HepG2 (cell line): Measurements from ENCODE around the gene DDOST. TPM values are rescaled to one million over a fixed set of nuclear protein-coding genes. Genes with fewer than 3 reads are reported as not detected.
A peak's percentile ranks its signal among the peaks of the same experiment; 100 is the strongest.

ENCODE experiments used
- AKAP8 ChIP-seq: sonication (generic); formaldehyde crosslinking; IDR thresholded peaks from 2 replicates; pipeline ENCODE4 v1.5.1; 2020; ENCODE audit warnings: mild to moderate bottlenecking, missing genetic modification reagents
- BCL3 ChIP-seq: sonication (generic); formaldehyde crosslinking; IDR thresholded peaks from 2 replicates; pipeline ENCODE4 v1.5.1; 2020; ENCODE audit warnings: mild to moderate bottlenecking, missing genetic modification reagents, moderate library complexity
- CBX5 ChIP-seq: sonication (generic); formaldehyde crosslinking; IDR thresholded peaks from 2 replicates; pipeline ENCODE4 v1.4.0; 2020; ENCODE audit warnings: missing genetic modification reagents, borderline replicate concordance
- CENPBD1 ChIP-seq: sonication (generic); formaldehyde crosslinking; IDR thresholded peaks from 2 replicates; pipeline ENCODE4 v1.8.0; 2022; ENCODE audit warnings: missing genetic modification reagents, low read depth, mild to moderate bottlenecking, borderline replicate concordance
- EHMT2 ChIP-seq: fragments of 200-600 bp; sonication (generic); IDR thresholded peaks from 2 replicates; pipeline ENCODE4 v1.7.0; 2017; ENCODE audit warnings: antibody characterized with exemption, low read depth, low read length, borderline replicate concordance
- KLF15 ChIP-seq: sonication (generic); formaldehyde crosslinking; IDR thresholded peaks from 2 replicates; pipeline ENCODE4 v1.8.1; 2023; ENCODE audit warnings: borderline replicate concordance, mild to moderate bottlenecking, inconsistent platforms, missing genetic modification reagents, mixed read lengths
- KLF16 ChIP-seq, 2 experiments: sonication (generic) in 1 of 2; formaldehyde crosslinking in 1 of 2; IDR thresholded peaks; 2 replicates each; pipeline versions ENCODE4 v1.6.1 to v1.8.0; 2016 to 2023; ENCODE audit warnings: missing genetic modification reagents in 2 of 2, missing compliant biosample characterization in 1 of 2
- NFYC ChIP-seq: IDR thresholded peaks from 2 replicates; pipeline ENCODE4 v1.6.1; 2016; ENCODE audit warnings: missing genetic modification reagents, missing compliant biosample characterization
- NR2F2 ChIP-seq: IDR thresholded peaks from 2 replicates; pipeline ENCODE4 v1.6.1; 2012; ENCODE audit warnings: low read depth, inconsistent platforms, borderline replicate concordance
- PRDM10 ChIP-seq: sonication (generic); formaldehyde crosslinking; IDR thresholded peaks from 2 replicates; pipeline ENCODE4 v1.4.0; 2020; ENCODE audit warnings: low read depth, missing genetic modification reagents
- YEATS2 ChIP-seq: sonication (generic); formaldehyde crosslinking; IDR thresholded peaks from 2 replicates; pipeline ENCODE4 v1.4.0; 2020; ENCODE audit warnings: missing genetic modification reagents, borderline replicate concordance
- ZC3H13 ChIP-seq: sonication (generic); formaldehyde crosslinking; IDR thresholded peaks from 2 replicates; pipeline ENCODE4 v1.8.1; 2023; ENCODE audit warnings: mild to moderate bottlenecking, missing genetic modification reagents, moderate library complexity
- ZNF354B ChIP-seq: sonication (generic); formaldehyde crosslinking; IDR thresholded peaks from 2 replicates; pipeline ENCODE4 v1.8.0; 2022; ENCODE audit warnings: mild to moderate bottlenecking, missing genetic modification reagents
- ZNF441 ChIP-seq: sonication (generic); formaldehyde crosslinking; IDR thresholded peaks from 2 replicates; pipeline ENCODE4 v1.7.0; 2021; ENCODE audit warnings: missing genetic modification reagents, borderline replicate concordance
- ZNF646 ChIP-seq: sonication (generic); formaldehyde crosslinking; IDR thresholded peaks from 2 replicates; pipeline ENCODE4 v1.9.0; 2021; ENCODE audit warnings: mild to moderate bottlenecking, missing genetic modification reagents
- ZNF746 ChIP-seq: sonication (generic); formaldehyde crosslinking; IDR thresholded peaks from 2 replicates; pipeline ENCODE4 v1.8.0; 2022; ENCODE audit warnings: mild to moderate bottlenecking, missing genetic modification reagents
- polyA plus RNA-seq, 8 experiments: library from polyadenylated mRNA; depleted of rRNA in 3 of 8; stranded (reverse) in 7 of 8; unstranded in 1 of 8; fragments of >200 nt; fragmentation: Illumina TruSeq in 4 of 8; extraction: Trizol in 4 of 8; gene quantifications; 2 replicates each; pipeline versions ENCODE4 v1.2.1 to v1.2.3, GENCODE V29; 2011 to 2016; ENCODE audit warnings: low read depth in 4 of 8, missing spikeins in 1 of 8, mixed read lengths in 1 of 8; ENCODE audit not compliant: insufficient read depth in 1 of 8
- total RNA-seq, 5 experiments: library from RNA; depleted of rRNA; stranded (reverse); fragments of >200 nt; fragmentation: Illumina TruSeq; extraction: Trizol; gene quantifications; 2 replicates each; pipeline ENCODE4 v1.2.3, GENCODE V29; 2016; ENCODE audit warnings: low read depth in 1 of 5

Gene DDOST
- total and polyA plus RNA-seq, 2 of the 13 experiments (the other 11 are each of a cell fraction or from before 2014, with no cell fraction given): 335 to 494 TPM

GRCh38 chr1:20696397-20697333, 35.5 kb upstream of the DDOST start (continued):
- TF ChIP-seq AKAP8 (CRISPR knock-in tag) (no peak), ZNF441 (CRISPR knock-in tag) (no peak), CBX5 (peak; percentile 18; the same call in 1 of the 2 replicates), KLF16 (CRISPR knock-in tag; IDR thresholded peaks at IDR 0.05) (no peak), NFYC (CRISPR knock-in tag) (no peak), KLF15 (CRISPR knock-in tag) (no peak), ZC3H13 (no peak), NR2F2 (no peak), CENPBD1 (no peak), YEATS2 (CRISPR knock-in tag) (peak; percentile 32; the same call in 1 of the 2 replicates), ZNF646 (CRISPR knock-in tag) (no peak), EHMT2 (no peak), ZNF354B (CRISPR knock-in tag) (no peak), PRDM10 (CRISPR knock-in tag) (peak; percentile 59; the same call in 1 of the 2 replicates), BCL3 (0 out of 2 replicates have a peak, but pooled peaks have one; percentile 67), ZNF746 (CRISPR knock-in tag) (no peak)
